Left lung (tissue), 10 donors: ENCODE results near the gene VWF. TPM values are rescaled to one million over a fixed set of nuclear protein-coding genes. Genes with fewer than 3 reads are reported as not detected.

Experiments
- ATAC-seq: fragments of 200-7000 bp; cut with Tn5 transposase; one replicate; pipeline ENCODE4 v1.9.1; 2020; ENCODE audit warnings: moderate library complexity
- DNase-seq, 4 donors: peaks; one replicate each; pipeline ENCODE4 v3.0.0-alpha.2; 2013 to 2020
- H3K27ac ChIP-seq, 2 donors: fragments of 200-600 bp; sonication (generic) in 1 of 2; one replicate each; pipeline versions ENCODE4 v1.5.0 to v1.8.0; 2020 to 2021
- H3K27me3 ChIP-seq, 2 donors: fragments of 200-600 bp; sonication (generic) in 1 of 2; one replicate each; pipeline versions ENCODE4 v1.5.0 to v1.8.0; 2020 to 2021
- H3K36me3 ChIP-seq, 2 donors: fragments of 200-600 bp; sonication (generic) in 1 of 2; one replicate each; pipeline versions ENCODE4 v1.5.0 to v1.8.0; 2020 to 2021
- H3K4me1 ChIP-seq, 2 donors: fragments of 200-600 bp; one replicate each; pipeline ENCODE4 v1.8.0; 2021
- H3K4me3 ChIP-seq, 2 donors: fragments of 200-600 bp; sonication (generic) in 1 of 2; one replicate each; pipeline versions ENCODE4 v1.5.0 to v1.8.0; 2020 to 2021; ENCODE audit warnings: mild to moderate bottlenecking in 1 of 2
- H3K9me3 ChIP-seq, 2 donors: fragments of 200-600 bp; sonication (generic) in 1 of 2; one replicate each; pipeline versions ENCODE4 v1.5.0 to v1.8.0; 2020 to 2021
- intact Hi-C, 2 donors: fragments of 100-400 bp; cut with DNase I; formaldehyde crosslinking; loops; one replicate each; pipeline versions ENCODE4 v1.11.2 to v1.14.2; 2022
- polyA plus RNA-seq, 6 donors: library from polyadenylated mRNA; unstranded; fragments of 120-200 nt; gene quantifications; one replicate each; pipeline ENCODE4 v1.2.1, GENCODE V29; 2013; ENCODE audit not compliant: insufficient read length in 6 of 6
- total RNA-seq, 2 donors: library from RNA; stranded (reverse); fragmentation: NEBNext Ultra II Directional; extraction: Animal tissue kit (Norgen Biotek cat#: 25700); gene quantifications; one replicate each; pipeline ENCODE4 v1.2.1, GENCODE V29; 2021
- TF ChIP-seq, protein P1 (sequence below), 2 donors: fragments of 200-600 bp; sonication (generic) in 1 of 2; IDR thresholded peaks; one replicate each; pipeline versions ENCODE4 v1.5.0 to v1.8.0; 2021; ENCODE audit warnings: antibody characterized with exemption in 2 of 2
- donor health status: DM: no; HTN: yes; CAD: no.
- donor health status: DM: no; HTN: no; CAD: no.

VWF gene
- total and polyA plus RNA-seq, 8 donors, result 123 to 401 (median 147) TPM

DNA sequence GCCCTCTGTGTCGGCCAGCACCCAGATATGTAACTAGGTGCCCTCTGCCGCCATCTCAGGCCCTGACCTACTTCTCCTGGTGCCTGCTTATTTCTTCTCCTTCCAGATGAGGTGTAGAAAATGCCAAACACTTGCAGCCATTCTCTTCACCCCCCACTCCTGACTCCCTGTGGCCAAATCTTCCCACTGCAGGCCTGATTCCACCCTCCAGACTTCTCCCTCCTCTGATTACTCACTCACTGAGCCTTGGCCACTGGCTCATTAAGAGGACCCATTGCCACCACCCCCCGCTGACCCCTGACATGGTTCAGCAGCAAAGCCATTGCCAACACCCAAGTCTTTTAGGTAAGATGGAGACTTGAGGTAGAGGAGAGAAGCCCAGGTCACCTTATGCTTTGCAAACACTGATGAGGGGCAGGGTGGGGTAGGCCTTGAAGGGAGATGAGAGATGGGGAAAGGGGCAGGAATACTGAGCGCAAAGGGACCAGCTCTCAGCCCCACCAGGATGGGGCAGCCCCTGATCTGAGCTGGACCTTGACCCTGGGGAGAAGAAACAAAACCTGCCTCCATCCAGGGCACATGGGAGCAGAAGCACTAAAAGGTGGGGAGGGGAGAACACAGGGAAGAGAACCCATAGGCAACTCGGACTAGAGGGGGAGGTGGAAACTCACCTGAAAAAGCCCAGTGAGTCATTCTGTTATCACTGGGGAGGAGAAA, 154.3 kb downstream of the VWF start:
- Histone ChIP-seq H3K27ac (no peak overlapping the region), H3K9me3 (no peaks in the 10 kb centered on the region), H3K4me1 (no peaks in the 10 kb centered on the region), H3K36me3 (peaks cover 0 to 5% of the 10 kb centered on the region in 2 donors), H3K27me3 (peaks cover 0 to 6% of the 10 kb centered on the region in 2 donors), H3K4me3 (no peak overlapping the region)
- DNase-seq, result no peak
- TF ChIP-seq, protein P1, sequence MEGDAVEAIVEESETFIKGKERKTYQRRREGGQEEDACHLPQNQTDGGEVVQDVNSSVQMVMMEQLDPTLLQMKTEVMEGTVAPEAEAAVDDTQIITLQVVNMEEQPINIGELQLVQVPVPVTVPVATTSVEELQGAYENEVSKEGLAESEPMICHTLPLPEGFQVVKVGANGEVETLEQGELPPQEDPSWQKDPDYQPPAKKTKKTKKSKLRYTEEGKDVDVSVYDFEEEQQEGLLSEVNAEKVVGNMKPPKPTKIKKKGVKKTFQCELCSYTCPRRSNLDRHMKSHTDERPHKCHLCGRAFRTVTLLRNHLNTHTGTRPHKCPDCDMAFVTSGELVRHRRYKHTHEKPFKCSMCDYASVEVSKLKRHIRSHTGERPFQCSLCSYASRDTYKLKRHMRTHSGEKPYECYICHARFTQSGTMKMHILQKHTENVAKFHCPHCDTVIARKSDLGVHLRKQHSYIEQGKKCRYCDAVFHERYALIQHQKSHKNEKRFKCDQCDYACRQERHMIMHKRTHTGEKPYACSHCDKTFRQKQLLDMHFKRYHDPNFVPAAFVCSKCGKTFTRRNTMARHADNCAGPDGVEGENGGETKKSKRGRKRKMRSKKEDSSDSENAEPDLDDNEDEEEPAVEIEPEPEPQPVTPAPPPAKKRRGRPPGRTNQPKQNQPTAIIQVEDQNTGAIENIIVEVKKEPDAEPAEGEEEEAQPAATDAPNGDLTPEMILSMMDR (IDR thresholded peaks at IDR 0.05), result no peak
- no peak for ATAC-seq
- intact Hi-C loops, result no loop called here

DNA sequence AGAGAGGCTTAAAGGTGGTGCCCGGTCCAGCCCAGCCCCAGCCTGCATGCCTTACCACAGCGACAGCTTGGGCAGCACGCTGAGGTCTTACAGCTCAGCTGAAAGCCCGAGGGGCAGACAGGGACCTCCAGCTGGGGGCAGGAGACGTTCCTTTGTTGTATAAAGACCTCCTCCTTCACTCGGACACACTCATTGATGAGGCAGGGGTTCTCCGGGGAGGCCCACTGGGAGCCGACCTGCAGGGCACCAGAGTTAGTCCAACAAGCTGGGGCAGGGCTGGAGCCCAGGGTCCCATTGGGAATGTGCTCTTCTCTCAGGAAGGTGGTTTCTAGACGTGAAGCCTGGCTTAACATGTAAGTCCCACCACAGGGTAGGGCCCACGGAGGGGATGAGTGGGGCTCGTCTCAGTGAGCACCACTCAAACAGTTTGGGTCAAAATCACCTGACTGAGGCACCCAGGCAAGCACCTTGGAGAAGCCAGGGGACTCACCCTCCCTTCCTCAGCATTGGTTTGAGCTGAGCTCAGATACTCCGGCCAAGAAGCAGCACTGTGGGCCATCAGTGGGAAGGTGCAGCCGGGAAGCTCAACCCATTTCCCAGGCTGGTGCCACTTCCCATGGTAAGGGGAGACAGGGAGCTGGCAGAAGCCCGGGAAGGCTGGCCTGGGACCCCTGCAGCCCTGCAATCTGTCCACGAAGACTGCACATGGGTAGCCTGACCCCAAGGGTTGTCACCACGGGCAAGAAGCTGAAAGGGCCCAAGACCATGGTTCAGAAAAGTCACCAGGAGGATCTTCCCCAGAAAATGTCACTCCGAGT, 155.1 kb downstream of the VWF start:
- intact Hi-C loops, result no loop called here
- ATAC-seq (no peak), DNase-seq (no peak)
- TF ChIP-seq, protein P1 (IDR thresholded peaks at IDR 0.05), result no peak
- peaks cover 0 to 5% of the 10 kb centered on the region in 2 donors for H3K36me3 ChIP-seq
- H3K4me3 ChIP-seq, result no peak overlapping the region
- no peak overlapping the region for H3K27ac ChIP-seq
- H3K9me3 ChIP-seq, result no peaks in the 10 kb centered on the region
- no peaks in the 10 kb centered on the region for H3K4me1 ChIP-seq
- peaks cover 0 to 8% of the 10 kb centered on the region in 2 donors for H3K27me3 ChIP-seq

GRCh38 chr12:5967645-5968415, 156.6 kb downstream of the VWF start:
- ATAC-seq, result no peak
- H3K36me3 ChIP-seq, result peaks cover 0 to 5% of the 10 kb centered on the region in 2 donors

DNA sequence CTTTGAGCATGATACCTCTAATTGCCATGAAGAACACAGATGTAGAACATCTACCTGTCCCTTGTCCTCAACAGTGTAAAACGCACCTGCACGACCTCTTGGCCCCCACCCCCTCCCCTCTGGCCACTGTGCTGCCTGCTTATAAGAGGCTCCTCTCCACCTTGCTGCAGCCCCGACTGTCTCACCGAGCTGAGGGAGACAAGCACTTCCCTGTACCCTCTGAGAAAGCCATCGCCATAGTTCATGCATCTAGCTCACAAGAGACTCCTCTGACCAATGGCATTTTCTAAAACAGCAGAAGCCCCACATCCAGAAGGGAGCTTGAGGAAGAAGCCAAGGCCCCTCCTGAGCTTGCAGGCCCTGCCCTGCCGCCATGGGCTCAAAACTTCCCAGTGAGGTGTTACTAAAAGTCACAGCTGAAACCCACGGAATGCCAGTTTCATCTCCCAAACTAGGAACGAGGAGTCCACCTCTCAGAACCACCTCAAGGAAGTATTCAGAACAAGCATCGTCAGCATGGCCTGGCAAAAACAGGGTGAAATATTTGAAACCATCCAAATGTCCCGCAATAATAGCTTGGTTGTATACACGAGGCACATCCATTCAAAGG, 157.9 kb downstream of the VWF start:
- TF ChIP-seq, protein P1 (IDR thresholded peaks at IDR 0.05), result no peak
- no peaks in the 10 kb centered on the region for H3K4me1 ChIP-seq
- DNase-seq (no peak), ATAC-seq (no peak)
- no peaks in the 10 kb centered on the region for H3K9me3 ChIP-seq
- intact Hi-C loops, result no loop called here
- H3K27ac ChIP-seq, result no peak overlapping the region
- H3K4me3 ChIP-seq, result no peak overlapping the region
- peaks cover 0 to 5% of the 10 kb centered on the region in 2 donors for H3K36me3 ChIP-seq
- H3K27me3 ChIP-seq, result peaks cover 0 to 8% of the 10 kb centered on the region in 2 donors

More at GRCh38 chr12:5967645-5968415, 156.6 kb downstream of the VWF start:
- no peak for DNase-seq
- peaks cover 0 to 8% of the 10 kb centered on the region in 2 donors for H3K27me3 ChIP-seq
- no peaks in the 10 kb centered on the region for H3K4me1 ChIP-seq
- TF ChIP-seq, protein P1 (IDR thresholded peaks at IDR 0.05), result no peak
- intact Hi-C loops, result no loop called here
- no peaks in the 10 kb centered on the region for H3K9me3 ChIP-seq
- no peak overlapping the region for H3K27ac ChIP-seq
- H3K4me3 ChIP-seq, result no peak overlapping the region
